Kidney (tissue), 14 donors: Measurements from ENCODE around the gene AGXT. TPM values are rescaled to one million over a fixed set of nuclear protein-coding genes. Genes with fewer than 3 reads are reported as not detected.

Source experiments
- DNase-seq, 5 donors: peaks; one replicate each; pipeline ENCODE4 v3.0.0-alpha.2; 2013 to 2020
- FAIRE-seq: peaks from 2 replicates; lab custom pipeline; 2012; peaks lifted over from hg19 to GRCh38; lab: Jason Lieb, UNC
- H3K27ac ChIP-seq, 2 donors: one replicate each; pipeline ENCODE4 v1.7.0; 2013; ENCODE audit warnings: low read depth in 2 of 2, low read length in 2 of 2, inconsistent platforms in 1 of 2
- H3K27me3 ChIP-seq: one replicate; pipeline ENCODE4 v1.7.1; 2013; ENCODE audit warnings: low read length, inconsistent platforms; ENCODE audit not compliant: control insufficient read depth, insufficient read depth
- H3K36me3 ChIP-seq, 3 donors: one replicate each; pipeline versions ENCODE4 v1.7.0 to v1.7.1; 2013; ENCODE audit warnings: low read length in 3 of 3, control low read depth in 1 of 3, inconsistent platforms in 1 of 3; ENCODE audit not compliant: insufficient read depth in 3 of 3, control insufficient read depth in 2 of 3
- H3K4me1 ChIP-seq, 3 donors: one replicate each; pipeline versions ENCODE4 v1.7.0 to v1.7.1; 2013; ENCODE audit warnings: low read length in 3 of 3, inconsistent platforms in 1 of 3, low read depth in 1 of 3; ENCODE audit not compliant: control insufficient read depth in 2 of 3, insufficient read depth in 2 of 3
- H3K4me3 ChIP-seq, 3 donors: one replicate each; pipeline versions ENCODE4 v1.7.0 to v1.8.1; 2013; ENCODE audit warnings: low read length in 3 of 3, control low read depth in 1 of 3, inconsistent platforms in 1 of 3
- H3K9ac ChIP-seq, 3 donors: one replicate each; pipeline versions ENCODE4 v1.7.0 to v1.7.1; 2013; ENCODE audit warnings: low read length in 3 of 3, control low read depth in 1 of 3, inconsistent platforms in 1 of 3
- H3K9me3 ChIP-seq, 3 donors: one replicate each; pipeline versions ENCODE4 v1.7.0 to v1.7.1; 2013; ENCODE audit warnings: low read length in 3 of 3, control low read depth in 1 of 3, inconsistent platforms in 1 of 3; ENCODE audit not compliant: control insufficient read depth in 2 of 3, insufficient read depth in 1 of 3
- CTCF ChIP-seq: IDR thresholded peaks from 3 replicates; pipeline ENCODE4 v1.5.1; 2012; ENCODE audit warnings: mild to moderate bottlenecking, moderate library complexity, borderline replicate concordance; ENCODE audit not compliant: insufficient read depth; ENCODE audit errors: extremely low read depth
- intact Hi-C: fragments of 100-400 bp; cut with DNase I; formaldehyde crosslinking; loops from one replicate; pipeline ENCODE4 v1.11.1; 2022
- polyA plus RNA-seq: library from polyadenylated mRNA; stranded (reverse); fragments of 350-450 nt; fragmentation: Illumina TruSeq; extraction: RNeasy Lipid Tissue Mini Kit (QIAGEN cat#74804); gene quantifications from one replicate; pipeline ENCODE4 v1.2.3, GENCODE V29; 2014; ENCODE audit warnings: low read depth, low replicate concordance; ENCODE audit not compliant: insufficient read depth
- total RNA-seq: library from RNA; stranded (reverse); fragmentation: NEBNext Ultra II Directional; extraction: Animal tissue kit (Norgen Biotek cat#: 25700); gene quantifications from one replicate; pipeline ENCODE4 v1.2.1, GENCODE V29; 2021
- donor health status: control.
- donor health status: control.
- donor health status: control.
- donor health status: control.
- donor health status: control.
- donor health status: DM: yes; HTN: yes; CAD: no.
- donor health status: Normal renal cell carcinoma (clear cell type).

Gene AGXT
- total and polyA plus RNA-seq, 2 donors from 2014 or later = 0.09 to 12.5 TPM

- no peak for TF ChIP-seq CTCF
Observed at GRCh38 chr2:240834377-240834975, 34.1 kb upstream of the AGXT start.

GRCh38 chr2:240835528-240835927 lies 33.1 kb upstream of the AGXT start:
- H3K4me1 ChIP-seq = peaks cover 0 to 5% (median 0%) of the 10 kb centered on the region in 3 donors
- H3K36me3 ChIP-seq = no peaks in the 10 kb centered on the region
- DNase-seq (no peak), FAIRE-seq (no peak)
- no peaks in the 10 kb centered on the region for H3K9me3 ChIP-seq
- H3K4me3 ChIP-seq = no peak overlapping the region
- intact Hi-C loops = no loop called here
- TF ChIP-seq CTCF = no peak
- H3K27me3 ChIP-seq = peaks cover 4% of the 10 kb centered on the region
- no peak overlapping the region for H3K27ac ChIP-seq
- no peak overlapping the region for H3K9ac ChIP-seq

More at GRCh38 chr2:240834377-240834975, 34.1 kb upstream of the AGXT start:
- no peak for FAIRE-seq
- no peak overlapping the region for H3K27ac ChIP-seq
- H3K9me3 ChIP-seq = no peaks in the 10 kb centered on the region
- intact Hi-C loops = no loop called here
- H3K27me3 ChIP-seq = peaks cover 4% of the 10 kb centered on the region
- no peaks in the 10 kb centered on the region for H3K36me3 ChIP-seq
- DNase-seq = no peak
- peaks cover 0 to 5% (median 0%) of the 10 kb centered on the region in 3 donors for H3K4me1 ChIP-seq
- no peak overlapping the region for H3K9ac ChIP-seq
- H3K4me3 ChIP-seq = no peak overlapping the region

- TF ChIP-seq CTCF = no peak
- Histone ChIP-seq H3K36me3 (no peaks in the 10 kb centered on the region), H3K4me3 (no peak overlapping the region), H3K27me3 (no peaks in the 10 kb centered on the region), H3K27ac (no peak overlapping the region), H3K4me1 (peaks cover 0 to under 1% (median 0%) of the 10 kb centered on the region in 3 donors), H3K9me3 (no peaks in the 10 kb centered on the region), H3K9ac (no peak overlapping the region)
- DNase-seq = peak in 1 of 5 donors; percentile 86
- FAIRE-seq = no peak
- intact Hi-C loops = no loop called here
Observed at GRCh38 chr2:240836781-240837467, 31.7 kb upstream of the AGXT start.
